Measurements from ENCODE around the gene PSMB5.
A peak's percentile ranks its signal among the peaks of the same experiment; 100 is the strongest.

PSMB5 gene

GRCh38 chr14:23077962-23078361 is 43.3 kb upstream of the PSMB5 start:
- H3K4me2 ChIP-seq, result no peak overlapping the region
- no peak overlapping the region for H2AFZ ChIP-seq (ENCODE audit: low read depth)
- H3K27ac ChIP-seq, result no peak overlapping the region
- TF ChIP-seq CTCF (conservative IDR thresholded peaks at IDR 0.05; ENCODE audit: low read depth, low read length), result no peak
- no peaks in the 10 kb centered on the region for H3K4me1 ChIP-seq (ENCODE audit: low read depth, poor library complexity, severe bottlenecking)
- H3K79me2 ChIP-seq (ENCODE audit: insufficient read depth, low read depth), result no peaks in the 10 kb centered on the region
- H3K9ac ChIP-seq, result no peak overlapping the region
- no peaks in the 10 kb centered on the region for H3K27me3 ChIP-seq (ENCODE audit: insufficient read depth, low read depth)
- no peak overlapping the region for H3K4me3 ChIP-seq (IDR thresholded peaks at IDR 0.05; ENCODE audit: insufficient read depth, low read depth, low read length)
- no peaks in the 10 kb centered on the region for H4K20me1 ChIP-seq (ENCODE audit: insufficient read depth)
- H3K36me3 ChIP-seq (ENCODE audit: insufficient read depth), result no peaks in the 10 kb centered on the region

GRCh38 chr14:23076785-23077408 is 42.2 kb upstream of the PSMB5 start:
- Histone ChIP-seq H2AFZ (ENCODE audit: low read depth) (no peak overlapping the region), H3K9ac (no peak overlapping the region), H3K36me3 (ENCODE audit: insufficient read depth) (no peaks in the 10 kb centered on the region), H3K27me3 (ENCODE audit: insufficient read depth, low read depth) (no peaks in the 10 kb centered on the region), H3K79me2 (ENCODE audit: insufficient read depth, low read depth) (no peaks in the 10 kb centered on the region), H4K20me1 (ENCODE audit: insufficient read depth) (no peaks in the 10 kb centered on the region), H3K27ac (no peak overlapping the region), H3K4me3 (IDR thresholded peaks at IDR 0.05; ENCODE audit: insufficient read depth, low read depth, low read length) (no peak overlapping the region), H3K4me2 (no peak overlapping the region), H3K4me1 (ENCODE audit: low read depth, poor library complexity, severe bottlenecking) (peaks cover 6% of the 10 kb centered on the region)
- TF ChIP-seq CTCF (conservative IDR thresholded peaks at IDR 0.05; ENCODE audit: low read depth, low read length), result peak; percentile 71

GRCh38 chr14:23074906-23075305 is 40.2 kb upstream of the PSMB5 start:
- H2AFZ ChIP-seq (ENCODE audit: low read depth), result no peak overlapping the region
- peaks cover 11% of the 10 kb centered on the region for H3K79me2 ChIP-seq (ENCODE audit: insufficient read depth, low read depth)
- TF ChIP-seq CTCF (conservative IDR thresholded peaks at IDR 0.05; ENCODE audit: low read depth, low read length), result no peak
- no peaks in the 10 kb centered on the region for H3K27me3 ChIP-seq (ENCODE audit: insufficient read depth, low read depth)
- no peaks in the 10 kb centered on the region for H4K20me1 ChIP-seq (ENCODE audit: insufficient read depth)
- no peak overlapping the region for H3K27ac ChIP-seq
- no peak overlapping the region for H3K4me3 ChIP-seq (IDR thresholded peaks at IDR 0.05; ENCODE audit: insufficient read depth, low read depth, low read length)
- no peaks in the 10 kb centered on the region for H3K36me3 ChIP-seq (ENCODE audit: insufficient read depth)
- H3K4me2 ChIP-seq, result no peak overlapping the region
- H3K9ac ChIP-seq, result no peak overlapping the region
- H3K4me1 ChIP-seq (ENCODE audit: low read depth, poor library complexity, severe bottlenecking), result peaks cover 10% of the 10 kb centered on the region

GRCh38 chr14:23071921-23072539 is 37.3 kb upstream of the PSMB5 start:
- H3K79me2 ChIP-seq (ENCODE audit: insufficient read depth, low read depth), result peaks cover 11% of the 10 kb centered on the region
- no peak overlapping the region; the same call in 1 of the 2 replicates for H3K27ac ChIP-seq
- H3K27me3 ChIP-seq (ENCODE audit: insufficient read depth, low read depth), result no peaks in the 10 kb centered on the region
- H2AFZ ChIP-seq (ENCODE audit: low read depth), result no peak overlapping the region
- H3K9ac ChIP-seq, result no peak overlapping the region; the same call in 1 of the 2 replicates
- H3K4me3 ChIP-seq (IDR thresholded peaks at IDR 0.05; ENCODE audit: insufficient read depth, low read depth, low read length), result no peak overlapping the region
- peaks cover 17% of the 10 kb centered on the region for H3K4me1 ChIP-seq (ENCODE audit: low read depth, poor library complexity, severe bottlenecking)
- no peaks in the 10 kb centered on the region for H3K36me3 ChIP-seq (ENCODE audit: insufficient read depth)
- TF ChIP-seq CTCF (conservative IDR thresholded peaks at IDR 0.05; ENCODE audit: low read depth, low read length), result no peak
- peak overlapping the region; percentile 96 for H3K4me2 ChIP-seq
- no peaks in the 10 kb centered on the region for H4K20me1 ChIP-seq (ENCODE audit: insufficient read depth)

All from KMS-11 (cell line).